GM19397 (cell line): ENCODE results near the gene POLDIP3.

Experiments
- ATAC-seq: cut with Tn5 transposase; IDR thresholded peaks from one replicate; pipeline ENCODE4 v1.9.1; 2021; ENCODE audit warnings: mild to moderate bottlenecking, moderate library complexity; ENCODE audit not compliant: unreplicated experiment

POLDIP3 gene

DNA sequence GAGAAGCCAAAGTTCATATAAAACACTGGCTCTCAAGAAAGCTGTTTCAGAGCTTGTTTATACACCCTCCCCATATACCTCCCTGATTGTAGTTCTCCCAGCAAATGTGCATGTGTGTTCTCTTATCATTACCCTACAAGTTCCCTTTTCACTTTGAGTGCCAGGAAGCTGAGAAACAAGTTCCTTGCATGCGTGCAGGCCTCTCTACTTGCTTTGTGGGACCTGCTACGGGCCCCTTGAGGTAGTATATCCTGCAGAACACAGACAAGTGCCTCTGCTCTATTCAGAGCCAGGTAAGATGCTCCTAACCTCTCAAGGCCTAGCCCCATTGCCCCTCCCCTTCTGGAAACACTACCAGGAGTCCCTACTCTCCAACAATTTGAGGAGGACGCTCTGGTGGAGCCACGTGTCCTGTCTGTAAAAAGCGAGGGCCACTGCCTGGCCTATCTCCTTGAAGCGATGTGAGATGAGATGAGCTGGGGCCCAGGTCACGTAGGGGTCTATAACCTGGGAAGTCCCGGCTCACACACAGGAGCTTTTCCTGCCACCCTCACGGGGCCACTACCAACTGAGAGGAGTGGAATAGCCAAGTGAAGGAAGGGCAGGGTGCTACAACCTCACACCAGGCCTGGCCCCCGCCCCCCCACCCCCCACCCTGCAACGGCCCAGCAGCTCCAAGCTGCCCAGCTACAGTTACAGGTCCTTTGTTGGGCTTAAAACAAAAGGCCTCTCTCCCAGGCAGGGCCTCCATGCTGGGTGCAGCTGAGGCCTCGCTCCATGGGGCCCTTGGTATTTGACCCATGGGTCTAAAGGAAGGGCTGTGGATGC is 28.3 kb upstream of the POLDIP3 start:
- no peak for ATAC-seq

DNA sequence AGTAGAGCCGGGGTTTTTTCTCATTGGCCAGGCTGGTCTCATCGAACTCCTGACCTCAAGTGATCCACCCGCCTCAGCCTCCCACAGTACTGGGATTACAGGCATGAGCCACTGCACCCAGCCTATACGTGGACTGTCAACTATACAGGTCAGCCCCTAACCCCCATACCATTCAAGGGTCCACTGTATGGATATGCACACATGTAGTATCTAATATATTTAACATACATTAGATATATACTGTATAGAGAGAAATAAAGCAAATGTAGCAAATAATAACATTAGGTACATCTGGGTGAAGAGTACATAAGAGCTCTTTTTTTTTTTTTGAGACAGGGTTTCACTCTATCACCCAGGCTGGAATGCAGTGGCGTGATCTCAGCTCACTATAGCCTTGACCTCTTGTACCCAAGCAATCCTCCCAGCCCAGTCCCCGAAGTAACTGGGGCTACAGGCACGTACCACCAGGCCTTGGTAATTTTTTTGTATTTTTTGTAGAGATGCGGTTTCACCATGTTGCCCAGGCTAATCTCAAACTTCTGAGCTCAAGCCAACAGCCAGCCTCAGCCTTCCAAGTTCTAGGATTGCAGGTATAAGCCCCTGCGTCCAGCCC is 27.2 kb upstream of the POLDIP3 start:
- ATAC-seq, result no peak

GRCh38 chr22:42639541-42640241 is 25.0 kb upstream of the POLDIP3 start:
- ATAC-seq, result no peak

- ATAC-seq, result no peak
Measured at GRCh38 chr22:42637555-42637954, 22.9 kb upstream of the POLDIP3 start.

DNA sequence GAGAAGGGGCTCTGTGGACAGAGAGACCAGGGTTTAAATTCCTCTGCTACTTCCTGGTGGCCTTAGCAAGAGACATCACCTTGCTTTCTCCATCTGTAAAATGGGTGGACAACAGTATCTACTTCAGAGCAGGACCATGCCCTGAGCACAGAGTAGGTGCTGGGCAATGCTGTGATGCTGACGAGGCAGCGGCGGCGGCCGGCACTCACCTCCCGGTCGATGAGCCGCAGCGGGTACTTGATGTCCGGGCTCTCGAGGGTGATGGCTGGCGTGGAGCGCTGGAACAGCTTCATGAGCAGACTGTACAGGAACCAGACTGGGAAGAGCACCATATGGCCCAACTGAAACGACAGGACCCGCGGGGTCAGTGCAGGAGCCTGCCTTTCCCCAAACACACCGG is 21.8 kb upstream of the POLDIP3 start:
- no peak for ATAC-seq

- no peak for ATAC-seq
Measured at GRCh38 chr22:42635531-42635930, 20.8 kb upstream of the POLDIP3 start.

GRCh38 chr22:42633013-42633412 is 18.3 kb upstream of the POLDIP3 start:
- no peak for ATAC-seq

DNA sequence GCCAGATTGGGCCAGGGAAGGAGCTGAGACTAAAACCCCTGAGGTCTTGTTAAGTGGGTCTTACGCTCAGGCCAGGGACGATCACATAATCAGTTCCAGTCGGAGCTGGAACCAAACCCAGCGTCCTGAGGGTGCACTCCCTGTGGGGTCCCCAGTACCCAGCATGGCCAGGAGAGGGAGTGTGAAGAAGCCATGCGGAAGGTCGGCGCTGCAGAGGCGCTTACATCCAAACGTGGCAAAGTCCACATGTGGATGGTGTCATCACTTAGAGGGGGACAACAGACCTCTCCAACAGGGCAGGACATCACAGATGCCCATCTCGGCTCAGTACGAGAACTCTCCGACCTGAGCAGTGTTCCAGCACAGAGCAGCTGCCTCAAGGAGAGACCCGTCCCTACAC is 17.4 kb upstream of the POLDIP3 start:
- ATAC-seq, result no peak

DNA sequence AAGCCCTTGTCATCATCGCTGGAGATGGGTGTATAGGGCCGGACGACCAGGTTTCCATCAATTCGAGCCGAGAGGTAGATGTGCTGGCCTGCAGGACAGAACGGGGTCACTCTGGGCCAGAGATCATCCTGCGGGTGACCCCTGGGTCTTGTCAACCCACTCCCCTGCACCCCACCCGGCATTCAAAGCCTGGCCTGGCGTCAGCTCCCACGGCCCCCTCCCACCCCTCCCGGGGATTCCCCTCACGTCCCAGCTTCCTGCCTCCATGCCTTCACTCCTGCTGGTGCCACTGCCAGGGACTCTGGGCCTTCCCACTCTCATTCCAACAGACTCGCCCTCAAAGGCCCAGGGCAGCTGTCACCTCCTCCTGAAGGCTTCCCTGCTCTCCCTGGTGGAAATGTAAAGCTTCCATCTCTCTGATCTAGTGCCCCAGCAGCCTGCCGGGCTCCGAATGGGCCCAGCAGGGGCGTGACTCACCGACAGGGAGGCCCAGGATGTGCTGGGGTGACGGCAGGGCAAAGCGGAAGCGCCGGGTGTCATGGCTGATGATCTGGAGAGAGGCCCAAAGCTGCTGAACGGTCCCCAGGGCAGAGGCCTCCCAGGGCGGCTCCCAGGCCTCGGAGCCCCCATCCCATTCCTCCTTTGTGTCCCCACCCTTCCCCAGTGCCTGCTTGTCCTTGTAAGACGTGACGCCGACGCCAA is 16.4 kb upstream of the POLDIP3 start:
- no peak for ATAC-seq

- ATAC-seq, result no peak
Measured at GRCh38 chr22:42630211-42630610, 15.5 kb upstream of the POLDIP3 start.

DNA sequence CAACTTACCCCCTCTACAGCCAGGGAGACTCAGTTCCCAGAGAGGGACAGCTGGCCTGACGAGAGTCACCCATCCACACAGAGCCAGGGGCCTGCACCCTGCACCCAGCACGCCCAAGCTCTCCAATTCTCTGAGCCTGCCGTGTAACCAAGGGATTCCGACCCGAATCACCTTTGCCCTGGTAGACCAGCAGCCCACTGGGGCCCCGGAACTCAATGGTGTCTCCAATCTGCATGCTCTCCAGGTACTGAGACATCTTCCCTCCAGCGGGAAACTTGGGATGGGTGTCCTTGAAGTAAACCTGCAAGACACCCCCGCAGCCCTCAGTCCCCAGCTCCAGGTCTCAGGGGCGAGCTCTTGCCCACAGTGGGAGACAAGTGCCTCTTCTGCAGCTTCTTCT is 13.3 kb upstream of the POLDIP3 start:
- no peak for ATAC-seq

GRCh38 chr22:42626951-42627625 is 12.4 kb upstream of the POLDIP3 start:
- ATAC-seq, result no peak

DNA sequence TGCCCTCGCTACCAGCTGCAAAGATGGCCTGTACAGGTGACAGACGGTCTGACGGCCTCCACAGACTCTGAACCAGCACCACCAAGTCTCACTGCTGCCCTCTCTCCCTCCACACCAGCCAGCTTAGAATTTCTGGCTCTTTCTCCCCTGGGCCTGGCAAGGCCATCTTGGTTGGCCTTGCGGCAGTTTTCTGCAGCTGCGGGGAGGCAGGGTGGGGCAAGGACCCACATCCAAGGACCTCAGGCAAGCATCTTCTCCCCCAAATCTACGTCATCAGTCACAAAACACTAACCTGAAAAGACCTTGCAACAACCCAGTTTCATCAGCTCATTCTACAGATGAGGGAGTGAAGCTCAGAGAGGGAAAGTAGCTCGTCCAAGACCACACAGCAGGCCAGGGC is 11.7 kb upstream of the POLDIP3 start:
- no peak for ATAC-seq

DNA sequence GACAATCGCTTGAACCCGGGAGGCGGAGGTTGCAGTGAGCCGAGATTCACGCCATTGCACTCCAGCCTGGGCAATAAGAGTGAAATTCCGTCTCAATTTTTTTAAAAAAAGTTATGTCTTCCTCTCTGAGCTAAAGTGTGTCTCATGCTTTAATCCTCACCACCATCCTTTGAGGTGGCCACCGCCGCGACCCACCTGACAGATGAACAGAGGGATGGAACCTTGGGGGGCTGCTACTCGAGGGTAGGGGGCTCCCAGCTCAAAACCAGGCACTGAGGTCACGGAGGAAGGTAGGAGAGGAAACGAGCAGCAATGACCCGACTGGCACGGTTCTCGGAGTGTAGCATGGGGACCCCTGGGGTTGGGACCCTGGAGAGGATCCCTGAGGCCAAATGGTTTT is 10.7 kb upstream of the POLDIP3 start:
- ATAC-seq, result no peak

GRCh38 chr22:42624551-42625106 is 9.9 kb upstream of the POLDIP3 start:
- ATAC-seq, result no peak

- no peak for ATAC-seq
Measured at GRCh38 chr22:42623756-42624441, 9.2 kb upstream of the POLDIP3 start.

GRCh38 chr22:42623301-42623751 is 8.6 kb upstream of the POLDIP3 start:
- ATAC-seq, result no peak

DNA sequence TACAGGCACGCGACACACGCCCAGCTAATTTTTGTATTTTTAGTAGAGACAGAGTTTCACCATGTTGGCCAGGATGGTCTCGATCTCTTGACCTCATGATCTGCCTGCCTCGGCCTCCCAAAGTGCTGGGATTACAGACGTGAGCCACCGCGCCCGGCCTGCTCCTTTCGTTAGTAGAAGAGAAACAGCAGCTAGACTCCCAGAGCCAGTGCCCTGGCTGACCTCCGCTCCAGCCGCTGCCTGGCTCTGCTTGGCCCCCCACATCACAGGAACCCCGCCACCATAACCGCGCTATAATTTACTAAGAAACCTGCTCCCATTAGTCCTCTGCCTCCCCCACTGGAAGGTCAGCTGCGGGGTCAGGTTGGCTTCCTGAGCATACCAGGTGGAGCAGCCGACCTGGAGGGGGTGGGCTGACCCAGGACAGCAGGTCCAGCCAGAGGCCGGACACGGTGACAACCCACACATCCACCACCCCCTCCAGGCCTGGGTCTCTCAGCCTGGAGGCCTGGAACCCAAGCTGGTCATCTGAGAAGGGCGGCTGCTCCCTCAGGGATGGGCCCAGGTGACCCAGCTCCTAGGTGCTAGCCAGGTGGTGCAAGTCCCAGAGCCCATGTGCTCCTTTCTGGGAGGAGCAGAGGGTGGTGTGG is 7.5 kb upstream of the POLDIP3 start:
- no peak for ATAC-seq

DNA sequence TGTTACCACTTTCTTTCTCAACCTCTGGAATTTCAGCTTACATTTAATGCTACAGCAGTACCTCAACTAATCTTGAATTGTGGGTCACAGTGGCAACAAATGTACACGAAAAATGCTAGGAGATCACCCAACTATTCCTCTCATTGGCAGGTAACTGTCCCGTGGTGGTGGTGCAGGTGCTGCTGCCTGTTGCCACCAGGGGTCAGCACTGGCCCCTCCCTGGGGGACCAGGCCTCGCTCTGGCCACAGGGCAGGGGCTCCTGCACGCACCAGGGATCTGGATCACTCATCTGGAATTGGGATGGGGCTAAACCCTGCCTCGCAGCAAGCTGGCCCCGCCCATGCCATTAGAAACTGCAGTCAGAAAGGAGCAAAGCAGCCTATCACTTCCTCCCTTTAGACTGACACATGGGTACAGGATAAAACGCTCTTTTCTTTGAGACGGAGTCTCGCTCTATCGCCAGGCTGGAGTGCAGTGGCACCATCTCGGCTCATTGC is 6.9 kb upstream of the POLDIP3 start:
- ATAC-seq, result no peak
